Dermis microvascular lymphatic vessel endothelial cell (primary cell): ENCODE measurements around the gene CHD3. TPM values are rescaled to one million over a fixed set of nuclear protein-coding genes. Genes with fewer than 3 reads are reported as not detected.
A peak's percentile ranks its signal among the peaks of the same experiment; 100 is the strongest.

ENCODE experiments used
- DNase-seq, 2 donors: peaks; one replicate each; pipeline versions ENCODE4 v3.0.0 to v3.0.0-alpha.2; 2010; ENCODE audit warnings: low read depth in 2 of 2
- total RNA-seq: library from RNA; depleted of rRNA; stranded (reverse); fragments of >200 nt; gene quantifications from 2 replicates; pipeline ENCODE4 v1.2.1, GENCODE V29; 2014

The CHD3 gene
- total RNA-seq, 1 donor from 2014 or later: 57.8 TPM

- no peak for DNase-seq
These were observed 23.5 kb upstream of the CHD3 start for GRCh38 chr17:7864995-7865650.

DNA sequence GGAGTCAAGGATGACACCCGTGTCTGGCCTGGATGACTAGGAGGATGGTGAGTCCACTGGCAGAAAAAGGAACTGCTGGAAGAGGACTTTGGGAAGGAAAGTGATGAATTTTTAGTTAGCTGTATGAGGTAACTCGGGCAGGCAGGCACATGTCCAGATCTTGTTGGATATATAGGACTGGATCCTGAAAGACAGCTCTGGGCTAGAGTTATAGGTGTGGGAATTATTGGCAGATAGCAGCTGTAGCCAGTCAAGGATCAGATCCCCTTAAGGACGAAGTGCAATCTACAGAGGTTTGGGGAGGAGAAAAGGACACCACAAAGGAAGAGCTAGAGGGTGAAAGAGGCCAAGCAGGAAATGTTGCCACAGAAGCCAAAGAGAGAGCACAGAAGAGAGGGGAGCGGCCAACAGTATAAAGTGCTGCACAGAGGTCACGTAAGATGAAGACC lies 20.7 kb upstream of the CHD3 start:
- DNase-seq: no peak

DNA sequence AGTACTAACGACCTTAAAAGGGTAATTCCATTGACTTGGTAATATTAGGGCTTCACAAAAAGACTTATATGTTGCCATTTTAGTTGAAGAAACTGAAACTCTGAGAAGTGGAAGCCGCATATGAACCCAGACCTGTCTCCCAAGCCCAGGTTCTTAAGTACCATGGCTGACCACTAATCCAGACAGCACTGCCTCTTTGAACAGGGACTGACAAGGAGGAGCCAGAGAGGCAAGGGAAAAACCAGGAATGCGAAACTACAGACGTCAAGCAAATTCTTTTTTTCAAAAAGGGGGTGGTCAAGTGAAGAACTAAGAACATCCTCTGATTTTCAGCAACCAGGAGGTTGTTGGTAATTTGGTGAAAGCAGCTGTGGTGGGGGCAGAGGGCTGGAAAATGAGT lies 15.5 kb upstream of the CHD3 start:
- no peak for DNase-seq

DNA sequence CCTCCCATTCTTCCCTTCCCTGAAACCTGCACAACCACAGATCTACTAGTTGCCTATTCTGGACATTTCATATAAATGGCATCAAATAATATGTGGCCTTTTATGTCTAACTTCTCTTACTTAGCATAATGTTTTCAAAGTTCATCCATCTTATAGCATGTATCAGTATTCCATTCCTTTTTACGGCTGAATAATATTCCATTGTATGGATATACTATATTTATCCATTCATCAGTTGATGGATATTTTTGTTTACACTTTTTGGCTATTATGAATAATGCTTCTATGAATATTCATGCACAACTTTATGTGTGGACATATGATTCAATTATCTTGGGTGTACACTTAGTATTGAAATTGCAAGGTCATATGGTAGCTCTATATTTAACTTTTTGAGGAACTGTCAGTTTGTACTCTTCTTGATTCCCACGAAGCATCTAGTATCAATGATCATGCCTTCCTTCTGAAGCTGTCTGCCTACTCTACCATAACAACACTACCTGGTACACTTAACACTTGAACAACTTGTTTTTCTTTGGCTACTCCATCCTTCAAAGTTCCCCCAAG lies 12.7 kb upstream of the CHD3 start:
- no peak for DNase-seq

DNA sequence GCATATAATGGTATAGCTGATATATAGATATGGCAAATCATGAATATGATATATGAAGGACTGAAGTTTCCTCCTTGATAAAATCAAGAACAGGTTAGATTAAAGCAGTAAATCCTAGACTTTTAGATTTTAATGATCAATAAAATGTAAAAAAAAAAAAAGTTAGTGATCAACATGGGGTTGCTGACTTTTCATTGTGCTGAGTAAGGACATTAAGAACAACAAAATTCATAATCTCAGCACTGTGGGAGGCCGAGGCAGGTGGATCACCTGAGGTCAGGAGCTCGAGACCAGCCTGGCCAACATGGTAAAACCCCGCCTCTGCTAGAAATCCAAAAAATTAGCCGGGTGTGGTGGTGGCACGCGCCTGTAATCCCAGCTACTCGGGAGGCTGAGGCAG lies 10.4 kb upstream of the CHD3 start:
- DNase-seq: no peak

- DNase-seq: no peak
These were observed 8.3 kb upstream of the CHD3 start for GRCh38 chr17:7880076-7880868.

- DNase-seq: peak in 1 of 2 donors; percentile 10
These were observed 7.1 kb upstream of the CHD3 start for GRCh38 chr17:7881276-7882054.

DNA sequence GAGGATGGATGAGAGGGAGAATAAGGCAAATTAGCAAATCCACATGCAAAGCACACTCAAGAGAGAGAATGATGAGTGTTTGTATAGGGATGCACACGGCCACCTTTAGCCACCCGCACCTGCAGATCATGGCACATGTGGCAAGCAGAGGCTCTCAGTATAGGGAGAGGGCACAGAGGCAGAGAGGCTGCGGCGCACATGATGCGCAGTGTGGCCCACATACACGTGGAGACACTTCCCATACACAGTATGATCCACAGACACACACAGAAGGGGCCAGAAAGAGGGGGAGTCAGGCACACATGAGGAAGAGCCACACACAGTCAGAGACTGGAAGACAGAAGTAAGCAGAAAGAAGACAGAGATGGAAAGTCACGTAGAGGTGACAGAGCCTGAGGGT lies 6.5 kb upstream of the CHD3 start:
- no peak for DNase-seq

DNA sequence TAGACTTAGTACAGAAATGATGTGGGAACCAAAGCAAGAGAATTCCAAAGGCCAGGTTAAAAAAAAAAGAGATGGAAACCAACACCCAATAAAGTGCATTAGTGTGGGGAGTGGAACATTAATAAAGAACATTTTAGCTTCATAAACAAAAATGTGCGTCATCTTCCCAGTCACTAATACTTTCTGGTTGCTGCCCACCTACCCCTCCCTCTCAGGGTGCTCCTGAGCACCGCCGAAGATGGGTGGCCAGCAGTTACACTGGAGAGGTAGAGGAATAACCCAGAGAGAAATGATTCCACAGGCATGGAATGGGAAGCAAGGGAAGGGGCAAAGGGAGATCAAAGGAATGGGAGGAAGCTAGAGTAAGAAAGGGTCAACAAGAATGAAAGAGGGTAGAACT lies 6.0 kb upstream of the CHD3 start:
- DNase-seq: no peak

DNA sequence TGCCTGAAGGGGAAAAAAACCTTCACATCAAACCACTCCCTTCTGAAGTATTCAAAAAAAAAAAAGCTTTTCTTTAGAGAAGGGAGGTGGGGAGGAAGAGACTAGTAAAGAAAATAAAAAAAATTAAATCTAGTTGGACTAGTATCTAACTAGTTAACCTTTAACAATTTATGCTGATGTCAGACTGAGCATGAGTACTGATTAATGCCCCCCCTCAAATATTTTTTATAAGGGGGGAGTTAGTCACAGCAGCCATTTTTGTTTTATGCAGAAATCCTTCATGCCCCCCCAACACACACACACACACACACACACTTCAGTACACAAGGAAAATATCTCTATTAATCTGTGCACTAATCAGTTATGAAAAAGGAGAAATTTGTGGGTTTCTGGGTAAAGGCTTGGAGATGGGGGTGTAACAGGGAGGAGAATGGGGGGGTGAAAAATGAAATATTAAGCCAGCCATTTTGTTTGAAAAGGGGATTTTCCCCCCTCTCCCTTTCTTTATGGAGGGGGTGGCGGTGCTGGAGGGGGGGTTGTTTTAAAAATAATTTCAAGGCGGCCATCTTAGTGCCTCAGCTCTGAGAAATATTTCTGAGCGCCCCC lies 4.7 kb upstream of the CHD3 start:
- peak in 1 of 2 donors; percentile 32 for DNase-seq

GRCh38 chr17:7884581-7885366 lies 3.8 kb upstream of the CHD3 start:
- peak in 1 of 2 donors; percentile 6 for DNase-seq

- DNase-seq: peak in 1 of 2 donors; percentile 54
These were observed 3.0 kb upstream of the CHD3 start for GRCh38 chr17:7885367-7886226.

DNA sequence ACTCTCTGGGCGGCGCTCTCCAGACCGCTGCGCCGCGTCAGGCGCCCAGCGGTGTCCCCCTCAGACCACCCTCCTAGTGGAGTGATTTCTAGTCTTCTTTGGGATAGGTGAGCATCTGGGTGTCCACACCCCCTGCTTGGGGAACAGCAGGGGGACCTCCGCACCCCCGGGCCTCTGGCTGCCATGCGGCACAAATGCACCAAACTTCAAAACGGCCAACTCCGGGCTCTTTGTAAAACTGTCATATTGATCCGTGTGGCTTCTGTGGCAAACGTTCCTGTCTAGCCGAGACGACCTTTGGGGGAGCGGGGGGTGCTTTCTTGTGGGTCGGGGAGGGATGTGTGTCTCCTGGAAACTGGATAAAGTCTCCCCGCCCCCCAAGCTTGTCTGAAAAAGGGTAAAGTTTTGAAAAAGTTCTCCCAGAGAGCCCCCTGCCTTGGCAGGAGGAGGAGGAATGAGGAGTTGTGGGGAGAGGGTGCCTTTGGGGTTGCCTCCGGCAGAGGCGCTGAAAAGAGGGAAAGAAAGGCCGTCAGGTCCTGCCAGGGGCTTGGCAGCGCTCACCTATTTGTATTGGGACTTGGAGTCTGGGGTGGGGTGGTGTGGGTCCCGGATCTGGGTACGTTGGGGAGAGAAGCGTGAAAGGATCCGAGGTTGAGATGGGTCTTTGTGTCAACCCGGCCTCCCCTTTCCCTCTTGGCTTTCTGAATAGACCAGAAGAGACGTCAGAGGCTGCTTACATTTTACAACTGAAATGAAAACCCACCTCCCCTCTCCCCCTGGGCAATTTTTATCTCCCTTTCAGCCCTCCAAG lies 2.2 kb upstream of the CHD3 start:
- DNase-seq: peak in 1 of 2 donors; percentile 45

GRCh38 chr17:7887038-7887481 lies 1.5 kb upstream of the CHD3 start:
- DNase-seq: no peak

GRCh38 chr17:7887482-7888183 lies 956 bp upstream of the CHD3 start:
- peak; percentile 82 to 97 for DNase-seq

DNA sequence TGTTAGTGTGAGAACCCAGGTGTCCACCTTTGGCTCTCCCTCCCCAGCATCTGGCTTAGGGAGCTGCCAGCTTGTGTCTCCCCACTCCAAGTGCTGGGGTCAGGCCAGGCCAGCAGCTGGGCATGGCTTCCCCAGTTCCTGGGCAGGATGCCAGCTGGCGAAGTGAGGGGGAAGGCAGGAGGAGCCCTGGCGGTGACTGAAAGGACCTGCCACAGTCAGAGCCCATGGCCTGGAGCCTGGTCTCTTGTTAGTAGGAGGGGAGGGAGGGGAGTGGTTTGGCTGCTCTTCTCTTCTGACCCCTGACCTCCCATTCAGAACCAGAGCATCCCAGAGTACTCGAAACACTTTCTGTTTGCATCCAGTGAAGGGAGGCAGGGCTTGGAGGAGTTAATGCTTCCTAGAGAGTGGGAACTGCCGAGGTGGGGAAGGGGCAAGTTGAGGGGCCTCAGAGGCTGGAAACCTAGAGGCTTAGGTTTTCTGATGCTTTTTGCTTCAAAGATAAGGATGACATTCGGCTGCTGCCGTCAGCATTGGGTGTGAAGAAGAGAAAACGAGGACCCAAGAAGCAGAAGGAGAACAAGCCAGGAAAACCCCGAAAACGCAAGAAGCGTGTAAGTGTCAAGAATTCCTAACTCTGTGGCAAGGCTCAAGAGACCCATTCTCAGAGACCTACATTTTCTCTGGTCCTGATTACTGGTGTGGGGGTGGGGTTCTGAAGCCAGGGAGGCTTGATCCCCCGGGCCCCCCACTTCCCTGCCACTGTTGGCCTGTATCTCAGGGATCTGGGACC lies 772 bp downstream of the CHD3 start:
- DNase-seq: peak; percentile 58 to 91

- no peak for DNase-seq
These were observed 4.7 kb downstream of the CHD3 start for GRCh38 chr17:7893187-7893880.
